HL-60 (cell line): Measurements from ENCODE around the gene CACNA1D.

ENCODE experiments used
- DNase-seq, 2 experiments: peaks; one replicate each; pipeline ENCODE4 v3.0.0-alpha.2; 2010 to 2020; ENCODE audit warnings: low read depth in 1 of 2, low spot score in 1 of 2
- H3K27ac ChIP-seq: fragments of 250-450 bp; sonication (Bioruptor Pico); replicated peaks from 2 replicates; pipeline ENCODE4 v1.5.1; 2020; ENCODE audit warnings: mild to moderate bottlenecking, moderate library complexity
- H3K27me3 ChIP-seq: fragments of 250-450 bp; sonication (Bioruptor Pico); 2 replicates; pipeline ENCODE4 v1.5.1; 2021; ENCODE audit warnings: mild to moderate bottlenecking, moderate library complexity; ENCODE audit not compliant: insufficient read depth, poor library complexity, severe bottlenecking
- H3K4me3 ChIP-seq: replicated peaks from 2 replicates; pipeline ENCODE4 v1.5.1; 2011; ENCODE audit warnings: mild to moderate bottlenecking, control low read depth, low read length; ENCODE audit not compliant: insufficient read depth
- CTCF ChIP-seq: IDR thresholded peaks from one replicate; pipeline ENCODE4 v1.5.1; 2011; ENCODE audit warnings: low read length, control low read depth, inconsistent platforms; ENCODE audit not compliant: insufficient read depth
- GABPA ChIP-seq: IDR thresholded peaks from 2 replicates; pipeline ENCODE4 v1.6.1; 2012; ENCODE audit warnings: low read depth
- POLR2AphosphoS5 ChIP-seq: IDR thresholded peaks from 2 replicates; pipeline ENCODE4 v1.6.1; 2012; ENCODE audit warnings: low read depth
- REST ChIP-seq: IDR thresholded peaks from 2 replicates; pipeline ENCODE4 v1.6.1; 2012; ENCODE audit warnings: low read depth; ENCODE audit not compliant: insufficient replicate concordance
- SPI1 ChIP-seq: IDR thresholded peaks from 2 replicates; pipeline ENCODE4 v1.6.1; 2012; ENCODE audit warnings: low read depth, mild to moderate bottlenecking, borderline replicate concordance

The CACNA1D gene

DNA sequence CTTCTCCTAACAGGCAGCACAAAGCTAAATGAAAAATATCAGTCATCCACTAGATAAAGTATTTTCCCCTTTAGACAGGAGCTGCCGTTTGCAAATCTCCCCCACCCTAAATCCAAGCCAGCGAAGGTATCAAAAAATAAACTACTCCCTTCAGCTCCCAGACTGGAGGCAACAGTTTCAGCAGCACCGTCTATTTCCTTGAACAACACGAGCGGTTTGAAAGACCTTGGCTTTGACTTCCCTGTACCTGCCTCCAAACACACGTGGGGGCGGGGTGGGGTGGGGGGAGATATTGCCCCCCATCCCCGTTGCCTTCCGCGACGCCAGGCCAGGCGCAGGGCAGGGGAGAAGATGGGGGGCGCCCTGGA, 832 bp upstream of the CACNA1D start:
- Histone ChIP-seq H3K4me3 (no peak overlapping the region), H3K27me3 (peaks cover 52% of the 10 kb centered on the region), H3K27ac (no peak overlapping the region)
- no peak for DNase-seq
- no peak for TF ChIP-seq GABPA
- no peak for TF ChIP-seq POLR2AphosphoS5

DNA sequence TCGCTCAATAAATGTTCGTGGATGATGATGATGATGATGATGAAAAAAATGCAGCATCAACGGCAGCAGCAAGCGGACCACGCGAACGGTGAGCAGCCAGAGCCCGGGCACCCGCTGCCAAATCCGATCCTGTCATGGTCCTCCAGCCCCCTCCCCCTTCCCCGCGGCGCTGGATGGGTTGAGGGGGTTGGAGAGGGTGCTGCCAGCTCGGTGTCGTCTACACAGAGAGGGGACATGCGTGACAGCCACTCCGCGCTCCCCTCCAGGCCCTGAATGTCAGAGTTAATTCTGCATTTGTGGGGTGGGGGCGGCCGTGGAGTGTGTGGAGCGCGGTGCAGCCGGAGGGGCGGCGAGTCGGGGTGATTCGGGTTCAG, 722 bp downstream of the CACNA1D start:
- DNase-seq = no peak
- Histone ChIP-seq H3K4me3 (no peak overlapping the region), H3K27me3 (peaks cover 55% of the 10 kb centered on the region), H3K27ac (no peak overlapping the region)
- TF ChIP-seq CTCF (no peak), POLR2AphosphoS5 (no peak), SPI1 (no peak), REST (no peak), GABPA (no peak)

- TF ChIP-seq REST (no peak), GABPA (no peak), SPI1 (no peak), CTCF (no peak), POLR2AphosphoS5 (no peak)
- Histone ChIP-seq H3K27ac (no peak overlapping the region), H3K4me3 (no peak overlapping the region), H3K27me3 (peaks cover 55% of the 10 kb centered on the region)
- DNase-seq = no peak
Measured at GRCh38 chr3:53495520-53496391, 1.3 kb downstream of the CACNA1D start.

- H3K27ac ChIP-seq = no peak overlapping the region
- no peak overlapping the region for H3K4me3 ChIP-seq
- H3K27me3 ChIP-seq = peaks cover 54% of the 10 kb centered on the region
- no peak for DNase-seq
- TF ChIP-seq CTCF (no peak), REST (no peak), POLR2AphosphoS5 (no peak), GABPA (no peak), SPI1 (no peak)
Measured at GRCh38 chr3:53496392-53496670, 1.9 kb downstream of the CACNA1D start.
